Measurements from ENCODE around the gene NIPSNAP2. TPM values are rescaled to one million over a fixed set of nuclear protein-coding genes. Genes with fewer than 3 reads are reported as not detected.
A peak's percentile ranks its signal among the peaks of the same experiment; 100 is the strongest.

NIPSNAP2 gene
- total RNA-seq, result 66.3 and 75.0 TPM in 2 replicates

- no peak for DNase-seq (ENCODE audit: low read depth)
- Histone ChIP-seq H3K36me3 (ENCODE audit: control insufficient read depth, insufficient read depth, low read length) (no peaks in the 10 kb centered on the region), H3K27me3 (ENCODE audit: control insufficient read depth, insufficient read depth, low read length) (no peaks in the 10 kb centered on the region), H3K4me3 (ENCODE audit: low read depth, low read length) (peak within 1 kb of the TSS; percentile 65)
- no peak for TF ChIP-seq CTCF (IDR thresholded peaks at IDR 0.05; ENCODE audit: insufficient read depth, low read length, poor library complexity, severe bottlenecking)
Observed at GRCh38 chr7:55964261-55965099, at the start of gene NIPSNAP2. Gene NIPSNAP2, plus strand, starts transcription at chr7:55964585. Its CDS starts 25 bp downstream, at chr7:55964610.

- TF ChIP-seq CTCF (IDR thresholded peaks at IDR 0.05; ENCODE audit: insufficient read depth, low read length, poor library complexity, severe bottlenecking), result no peak
- Histone ChIP-seq H3K36me3 (ENCODE audit: control insufficient read depth, insufficient read depth, low read length) (no peaks in the 10 kb centered on the region), H3K4me3 (ENCODE audit: low read depth, low read length) (no peak overlapping the region), H3K27me3 (ENCODE audit: control insufficient read depth, insufficient read depth, low read length) (no peaks in the 10 kb centered on the region)
- DNase-seq (ENCODE audit: low read depth), result no peak
Observed at GRCh38 chr7:55917771-55918170, 46.6 kb upstream of the NIPSNAP2 start.

- no peak for DNase-seq (ENCODE audit: low read depth)
- H3K36me3 ChIP-seq (ENCODE audit: control insufficient read depth, insufficient read depth, low read length), result no peaks in the 10 kb centered on the region
- no peaks in the 10 kb centered on the region for H3K27me3 ChIP-seq (ENCODE audit: control insufficient read depth, insufficient read depth, low read length)
- H3K4me3 ChIP-seq (ENCODE audit: low read depth, low read length), result no peak overlapping the region
- no peak for TF ChIP-seq CTCF (IDR thresholded peaks at IDR 0.05; ENCODE audit: insufficient read depth, low read length, poor library complexity, severe bottlenecking)
Observed at GRCh38 chr7:55928006-55928767, 36.2 kb upstream of the NIPSNAP2 start.

- Histone ChIP-seq H3K36me3 (ENCODE audit: control insufficient read depth, insufficient read depth, low read length) (no peaks in the 10 kb centered on the region), H3K4me3 (ENCODE audit: low read depth, low read length) (no peak overlapping the region), H3K27me3 (ENCODE audit: control insufficient read depth, insufficient read depth, low read length) (no peaks in the 10 kb centered on the region)
- no peak for DNase-seq (ENCODE audit: low read depth)
- no peak for TF ChIP-seq CTCF (IDR thresholded peaks at IDR 0.05; ENCODE audit: insufficient read depth, low read length, poor library complexity, severe bottlenecking)
Observed at GRCh38 chr7:55931421-55932151, 32.8 kb upstream of the NIPSNAP2 start.

GRCh38 chr7:55939514-55940123, 24.8 kb upstream of the NIPSNAP2 start:
- no peaks in the 10 kb centered on the region for H3K27me3 ChIP-seq (ENCODE audit: control insufficient read depth, insufficient read depth, low read length)
- no peaks in the 10 kb centered on the region for H3K36me3 ChIP-seq (ENCODE audit: control insufficient read depth, insufficient read depth, low read length)
- no peak for DNase-seq (ENCODE audit: low read depth)
- no peak overlapping the region for H3K4me3 ChIP-seq (ENCODE audit: low read depth, low read length)
- TF ChIP-seq CTCF (IDR thresholded peaks at IDR 0.05; ENCODE audit: insufficient read depth, low read length, poor library complexity, severe bottlenecking), result no peak

Measured in kidney epithelial cell (primary cell).